Panc1 (cell line): ENCODE results near the gene MIPEP. TPM values are rescaled to one million over a fixed set of nuclear protein-coding genes. Genes with fewer than 3 reads are reported as not detected.

Experiments used
- ATAC-seq: fragments of 200-7000 bp; cut with Tn5 transposase; 2 replicates; pipeline ENCODE4 v1.9.1; 2020; ENCODE audit warnings: mild to moderate bottlenecking, moderate library complexity
- BruUV-seq: library from RNA; stranded (reverse); fragments of 400-500 nt; replicated peaks from 2 replicates; lab custom pipeline; 2021; lab: Mats Ljungman, UMichigan
- CTCF ChIA-PET: fragments of 300-600 bp; sonication (Branson Sonifier 250); formaldehyde crosslinking; loops from one replicate; lab custom pipeline; 2022; ENCODE audit warnings: antibody characterized with exemption; lab: Charles Lee
- POLR2A ChIA-PET: fragments of 300-600 bp; sonication (Branson Sonifier 250); formaldehyde crosslinking; loops from one replicate; lab custom pipeline; 2022; ENCODE audit warnings: antibody characterized with exemption; lab: Charles Lee
- DNase-seq: peaks from one replicate; pipeline ENCODE4 v3.0.0-alpha.2; 2010; ENCODE audit warnings: low read depth, low spot score
- H3K27ac ChIP-seq: 2 replicates; pipeline ENCODE4 v1.5.1; 2011; ENCODE audit warnings: mild to moderate bottlenecking, low read length, inconsistent platforms
- H3K27me3 ChIP-seq: fragments of 200-500 bp; sonication (Bioruptor generic); 2 replicates; pipeline ENCODE4 v1.6.0; 2014; ENCODE audit warnings: low read length, inconsistent platforms; ENCODE audit not compliant: control insufficient read depth, insufficient read depth
- H3K36me3 ChIP-seq: fragments of 200-500 bp; sonication (Bioruptor generic); 2 replicates; pipeline ENCODE4 v1.5.1; 2014; ENCODE audit warnings: inconsistent platforms, mild to moderate bottlenecking, low read length, moderate library complexity; ENCODE audit not compliant: control insufficient read depth, insufficient read depth
- H3K4me1 ChIP-seq: 2 replicates; pipeline ENCODE4 v1.5.1; 2011; ENCODE audit warnings: inconsistent platforms, mild to moderate bottlenecking, low read length, moderate library complexity; ENCODE audit not compliant: control insufficient read depth, insufficient read depth
- H3K4me3 ChIP-seq, 2 experiments: 2 replicates each; pipeline ENCODE4 v1.5.1; 2011 to 2012; ENCODE audit warnings: low read depth in 2 of 2, low read length in 2 of 2, mild to moderate bottlenecking in 2 of 2, inconsistent platforms in 1 of 2, moderate library complexity in 1 of 2
- H3K9me3 ChIP-seq: fragments of 200-500 bp; sonication (Bioruptor generic); 2 replicates; pipeline ENCODE4 v1.5.1; 2014; ENCODE audit warnings: low read depth, mild to moderate bottlenecking, inconsistent platforms, low read length, moderate library complexity; ENCODE audit not compliant: control insufficient read depth, insufficient read depth
- POLR2AphosphoS5 ChIP-seq: IDR thresholded peaks from 2 replicates; pipeline ENCODE4 v1.6.1; 2012; ENCODE audit warnings: mild to moderate bottlenecking, low read depth, low read length, moderate library complexity
- SIN3A ChIP-seq: IDR thresholded peaks from 2 replicates; pipeline ENCODE4 v1.6.1; 2012; ENCODE audit warnings: low read depth, mild to moderate bottlenecking, low read length, moderate library complexity, borderline replicate concordance; ENCODE audit not compliant: insufficient read depth
- TCF7L2 ChIP-seq: IDR thresholded peaks from 2 replicates; pipeline ENCODE4 v1.6.1; 2011; ENCODE audit warnings: mild to moderate bottlenecking, low read depth, low read length, inconsistent platforms
- in situ Hi-C: cut with HindIII; loops from 2 replicates; pipeline ENCODE4 v1.10.0; 2016; ENCODE audit warnings: low sequenced_read_pairs, low pct_unique_long_range_greater_than_20kb
- intact Hi-C: fragments of 100-400 bp; cut with micrococcal nuclease; formaldehyde crosslinking; loops from one replicate; pipeline ENCODE4 v1.10.0; 2022; ENCODE audit not compliant: unreplicated experiment
- total RNA-seq: library from RNA; stranded (reverse); gene quantifications from one replicate; pipeline ENCODE4 v1.2.1, GENCODE V29; 2021; ENCODE audit not compliant: unreplicated experiment
- TF ChIP-seq, protein P1 (sequence below): fragments of 450-650 bp; IDR thresholded peaks from 2 replicates; pipeline ENCODE4 v1.5.1; 2017; ENCODE audit warnings: mild to moderate bottlenecking
- TF ChIP-seq, protein P2 (sequence below), 2 experiments: IDR thresholded peaks; 2 replicates each; pipeline ENCODE4 v1.6.1; 2011 to 2012; ENCODE audit warnings: low read depth in 2 of 2, control low read depth in 1 of 2, low read length in 1 of 2, mild to moderate bottlenecking in 1 of 2, moderate library complexity in 1 of 2; ENCODE audit not compliant: insufficient read depth in 1 of 2

Gene MIPEP
- total RNA-seq, 1 experiment from 2014 or later = 13.8 TPM

DNA sequence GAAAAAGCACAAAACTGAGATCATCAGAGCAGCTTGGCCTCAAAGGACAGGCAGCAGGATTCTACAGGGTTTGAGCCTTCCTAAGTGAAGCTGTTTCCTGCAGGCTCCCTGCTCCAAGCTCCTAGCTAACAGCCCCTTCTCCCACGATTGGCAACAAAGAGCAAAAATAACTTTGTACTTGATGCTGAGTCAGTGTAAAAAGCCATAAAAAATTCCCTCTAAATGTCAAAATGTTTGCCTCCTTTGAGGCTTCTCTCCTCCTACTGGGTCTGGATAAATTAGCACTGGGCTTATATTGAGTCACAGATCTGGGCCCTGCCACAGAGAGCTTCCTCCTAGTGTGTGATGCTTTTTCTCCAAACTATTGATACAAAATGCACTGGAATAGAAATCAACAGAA is 165.7 kb downstream of the MIPEP start:
- TF ChIP-seq, protein P1, sequence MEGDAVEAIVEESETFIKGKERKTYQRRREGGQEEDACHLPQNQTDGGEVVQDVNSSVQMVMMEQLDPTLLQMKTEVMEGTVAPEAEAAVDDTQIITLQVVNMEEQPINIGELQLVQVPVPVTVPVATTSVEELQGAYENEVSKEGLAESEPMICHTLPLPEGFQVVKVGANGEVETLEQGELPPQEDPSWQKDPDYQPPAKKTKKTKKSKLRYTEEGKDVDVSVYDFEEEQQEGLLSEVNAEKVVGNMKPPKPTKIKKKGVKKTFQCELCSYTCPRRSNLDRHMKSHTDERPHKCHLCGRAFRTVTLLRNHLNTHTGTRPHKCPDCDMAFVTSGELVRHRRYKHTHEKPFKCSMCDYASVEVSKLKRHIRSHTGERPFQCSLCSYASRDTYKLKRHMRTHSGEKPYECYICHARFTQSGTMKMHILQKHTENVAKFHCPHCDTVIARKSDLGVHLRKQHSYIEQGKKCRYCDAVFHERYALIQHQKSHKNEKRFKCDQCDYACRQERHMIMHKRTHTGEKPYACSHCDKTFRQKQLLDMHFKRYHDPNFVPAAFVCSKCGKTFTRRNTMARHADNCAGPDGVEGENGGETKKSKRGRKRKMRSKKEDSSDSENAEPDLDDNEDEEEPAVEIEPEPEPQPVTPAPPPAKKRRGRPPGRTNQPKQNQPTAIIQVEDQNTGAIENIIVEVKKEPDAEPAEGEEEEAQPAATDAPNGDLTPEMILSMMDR = no peak
- no peak for TF ChIP-seq TCF7L2
- no peak for TF ChIP-seq SIN3A
- in situ Hi-C loops (no loop called here), intact Hi-C loops (no loop called here)
- Histone ChIP-seq H3K9me3 (no peaks in the 10 kb centered on the region), H3K27ac (no peak overlapping the region), H3K4me3 (no peak overlapping the region), H3K36me3 (no peaks in the 10 kb centered on the region), H3K27me3 (no peaks in the 10 kb centered on the region), H3K4me1 (no peaks in the 10 kb centered on the region)
- ChIA-PET POLR2A (no interaction called here), CTCF (no interaction called here)
- DNase-seq (no peak), ATAC-seq (no peak)
- no TSS peak for BruUV-seq

DNA sequence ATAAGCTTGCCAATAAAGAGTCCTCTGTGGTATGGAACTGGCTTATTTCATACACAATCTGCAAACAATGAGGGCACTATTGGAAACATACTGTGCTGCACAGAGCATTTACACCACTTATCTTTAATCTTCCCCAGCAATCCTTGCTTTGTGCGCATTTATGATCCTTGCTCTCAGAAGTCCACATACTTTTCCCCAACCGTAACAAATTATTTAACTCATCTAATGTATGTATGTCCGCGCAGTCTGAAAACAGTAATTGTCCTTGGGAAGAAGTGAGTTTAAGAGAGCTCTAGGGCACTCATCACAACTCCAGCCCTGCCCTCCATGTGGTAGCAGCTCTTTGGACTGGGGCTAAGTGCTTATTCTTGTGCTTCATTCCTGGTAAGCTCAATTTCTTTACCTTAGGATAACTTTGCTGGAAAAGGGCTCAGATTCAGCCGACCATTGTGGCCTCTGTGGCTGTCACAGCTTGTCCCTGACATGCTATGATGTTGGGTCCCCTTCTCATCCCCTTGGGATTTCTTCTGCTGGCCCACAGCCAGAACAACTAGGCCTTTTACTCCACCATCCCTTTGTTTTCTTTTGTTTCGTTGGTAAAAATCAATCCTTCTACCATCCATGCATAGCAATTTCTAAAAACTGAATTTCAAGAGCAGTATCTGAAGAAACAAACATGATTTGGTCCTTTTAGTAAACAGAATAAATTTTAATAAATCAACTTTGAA is 166.3 kb downstream of the MIPEP start:
- in situ Hi-C loops = no loop called here
- Histone ChIP-seq H3K27me3 (no peaks in the 10 kb centered on the region), H3K36me3 (no peaks in the 10 kb centered on the region), H3K27ac (no peak overlapping the region), H3K9me3 (no peaks in the 10 kb centered on the region), H3K4me3 (no peak overlapping the region), H3K4me1 (no peaks in the 10 kb centered on the region)
- ATAC-seq (no peak), DNase-seq (no peak)
- ChIA-PET CTCF (no interaction called here), POLR2A (no interaction called here)
- no TSS peak for BruUV-seq
- no peak for TF ChIP-seq POLR2AphosphoS5
- TF ChIP-seq, protein P1 = no peak
- TF ChIP-seq TCF7L2 = no peak
- TF ChIP-seq SIN3A = no peak
- intact Hi-C loops = no loop called here

DNA sequence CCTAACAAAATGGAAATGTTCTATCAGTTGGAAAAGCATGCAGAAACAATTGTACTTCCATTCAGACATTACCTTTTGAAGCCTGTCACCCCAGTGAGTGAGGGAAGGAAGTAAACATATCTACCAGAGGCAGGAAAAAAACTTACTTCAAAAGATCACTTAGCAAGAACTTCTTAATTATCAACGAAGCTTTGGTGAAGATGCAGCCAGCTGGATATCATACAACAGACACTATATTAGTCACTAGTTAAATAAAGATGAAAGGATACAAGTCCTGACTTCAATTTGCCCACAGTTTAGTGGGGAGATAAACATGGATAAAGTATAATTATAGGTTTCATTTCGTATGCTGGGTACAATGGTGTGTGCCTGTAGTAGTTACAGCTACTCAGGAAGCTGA is 170.2 kb downstream of the MIPEP start:
- H3K4me3 ChIP-seq = no peak overlapping the region
- H3K4me1 ChIP-seq = no peaks in the 10 kb centered on the region
- no TSS peak for BruUV-seq
- intact Hi-C loops = no loop called here
- no peak for ATAC-seq
- ChIA-PET CTCF (no interaction called here), POLR2A (no interaction called here)
- no peak for TF ChIP-seq TCF7L2
- TF ChIP-seq, protein P1 = no peak
- TF ChIP-seq, protein P2, sequence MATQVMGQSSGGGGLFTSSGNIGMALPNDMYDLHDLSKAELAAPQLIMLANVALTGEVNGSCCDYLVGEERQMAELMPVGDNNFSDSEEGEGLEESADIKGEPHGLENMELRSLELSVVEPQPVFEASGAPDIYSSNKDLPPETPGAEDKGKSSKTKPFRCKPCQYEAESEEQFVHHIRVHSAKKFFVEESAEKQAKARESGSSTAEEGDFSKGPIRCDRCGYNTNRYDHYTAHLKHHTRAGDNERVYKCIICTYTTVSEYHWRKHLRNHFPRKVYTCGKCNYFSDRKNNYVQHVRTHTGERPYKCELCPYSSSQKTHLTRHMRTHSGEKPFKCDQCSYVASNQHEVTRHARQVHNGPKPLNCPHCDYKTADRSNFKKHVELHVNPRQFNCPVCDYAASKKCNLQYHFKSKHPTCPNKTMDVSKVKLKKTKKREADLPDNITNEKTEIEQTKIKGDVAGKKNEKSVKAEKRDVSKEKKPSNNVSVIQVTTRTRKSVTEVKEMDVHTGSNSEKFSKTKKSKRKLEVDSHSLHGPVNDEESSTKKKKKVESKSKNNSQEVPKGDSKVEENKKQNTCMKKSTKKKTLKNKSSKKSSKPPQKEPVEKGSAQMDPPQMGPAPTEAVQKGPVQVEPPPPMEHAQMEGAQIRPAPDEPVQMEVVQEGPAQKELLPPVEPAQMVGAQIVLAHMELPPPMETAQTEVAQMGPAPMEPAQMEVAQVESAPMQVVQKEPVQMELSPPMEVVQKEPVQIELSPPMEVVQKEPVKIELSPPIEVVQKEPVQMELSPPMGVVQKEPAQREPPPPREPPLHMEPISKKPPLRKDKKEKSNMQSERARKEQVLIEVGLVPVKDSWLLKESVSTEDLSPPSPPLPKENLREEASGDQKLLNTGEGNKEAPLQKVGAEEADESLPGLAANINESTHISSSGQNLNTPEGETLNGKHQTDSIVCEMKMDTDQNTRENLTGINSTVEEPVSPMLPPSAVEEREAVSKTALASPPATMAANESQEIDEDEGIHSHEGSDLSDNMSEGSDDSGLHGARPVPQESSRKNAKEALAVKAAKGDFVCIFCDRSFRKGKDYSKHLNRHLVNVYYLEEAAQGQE (IDR thresholded peaks at IDR 0.05; ENCODE audit: insufficient read depth in 1 of 2, low read depth in 2 of 2, low read length in 1 of 2) = no peak
- TF ChIP-seq SIN3A = no peak
- no peak for TF ChIP-seq POLR2AphosphoS5
- no peak for DNase-seq
- H3K36me3 ChIP-seq = no peaks in the 10 kb centered on the region
- H3K9me3 ChIP-seq = no peaks in the 10 kb centered on the region
- no peaks in the 10 kb centered on the region for H3K27me3 ChIP-seq
- H3K27ac ChIP-seq = no peak overlapping the region
- in situ Hi-C loops = no loop called here
